Mucosa of rectum (tissue), 2 donors: Measurements from ENCODE around the gene NKX2-3.

Experiments
- H3K27ac ChIP-seq, 2 donors: one replicate each; pipeline ENCODE4 v1.7.0; 2013; ENCODE audit warnings: inconsistent platforms in 2 of 2, low read depth in 2 of 2, low read length in 2 of 2
- H3K27me3 ChIP-seq, 2 donors: one replicate each; pipeline ENCODE4 v1.7.0; 2013; ENCODE audit warnings: low read length in 2 of 2; ENCODE audit not compliant: control insufficient read depth in 2 of 2, insufficient read depth in 2 of 2
- H3K36me3 ChIP-seq, 2 donors: one replicate each; pipeline ENCODE4 v1.7.0; 2013; ENCODE audit warnings: low read length in 2 of 2; ENCODE audit not compliant: control insufficient read depth in 2 of 2, insufficient read depth in 2 of 2
- H3K4me1 ChIP-seq, 2 donors: one replicate each; pipeline ENCODE4 v1.7.0; 2013; ENCODE audit warnings: low read length in 2 of 2, mild to moderate bottlenecking in 1 of 2; ENCODE audit not compliant: control insufficient read depth in 2 of 2, insufficient read depth in 2 of 2
- H3K4me3 ChIP-seq, 2 donors: one replicate each; pipeline ENCODE4 v1.7.0; 2013; ENCODE audit warnings: low read length in 2 of 2
- H3K9ac ChIP-seq, 2 donors: one replicate each; pipeline ENCODE4 v1.7.0; 2013; ENCODE audit warnings: low read length in 2 of 2, low read depth in 1 of 2, mild to moderate bottlenecking in 1 of 2
- H3K9me3 ChIP-seq, 2 donors: one replicate each; pipeline ENCODE4 v1.7.0; 2013; ENCODE audit warnings: low read length in 2 of 2; ENCODE audit not compliant: control insufficient read depth in 2 of 2
- donor health status: healthy.
- donor health status: Normal muscosa, but diverticular disease.

The NKX2-3 gene

GRCh38 chr10:99520040-99520846 lies 12.5 kb upstream of the NKX2-3 start:
- Histone ChIP-seq H3K9me3 (no peaks in the 10 kb centered on the region), H3K27me3 (peaks cover 51 to 62% of the 10 kb centered on the region in 2 donors), H3K27ac (peak overlapping the region; percentile 42 to 79), H3K4me1 (peaks cover 14 to 15% of the 10 kb centered on the region in 2 donors), H3K36me3 (no peaks in the 10 kb centered on the region), H3K9ac (peak overlapping the region in 1 of 2 donors; percentile 6), H3K4me3 (peak overlapping the region; percentile 23 to 42)

GRCh38 chr10:99520847-99521764 lies 11.6 kb upstream of the NKX2-3 start:
- peak overlapping the region; percentile 76 to 79 for H3K27ac ChIP-seq
- H3K36me3 ChIP-seq = no peaks in the 10 kb centered on the region
- H3K4me3 ChIP-seq = peak overlapping the region in 1 of 2 donors; percentile 42
- peaks cover 14 to 15% of the 10 kb centered on the region in 2 donors for H3K4me1 ChIP-seq
- H3K9me3 ChIP-seq = no peaks in the 10 kb centered on the region
- H3K27me3 ChIP-seq = peaks cover 51 to 66% of the 10 kb centered on the region in 2 donors
- peak overlapping the region in 1 of 2 donors; percentile 14 for H3K9ac ChIP-seq

GRCh38 chr10:99521765-99522469 lies 10.8 kb upstream of the NKX2-3 start:
- Histone ChIP-seq H3K4me1 (peaks cover 14 to 15% of the 10 kb centered on the region in 2 donors), H3K27me3 (peaks cover 59 to 73% of the 10 kb centered on the region in 2 donors), H3K9ac (no peak overlapping the region), H3K27ac (peak overlapping the region; percentile 76 to 79), H3K36me3 (no peaks in the 10 kb centered on the region), H3K4me3 (no peak overlapping the region), H3K9me3 (no peaks in the 10 kb centered on the region)

- H3K36me3 ChIP-seq = no peaks in the 10 kb centered on the region
- H3K9me3 ChIP-seq = no peaks in the 10 kb centered on the region
- H3K9ac ChIP-seq = peak overlapping the region in 1 of 2 donors; percentile 33
- peak overlapping the region; percentile 45 to 55 for H3K4me3 ChIP-seq
- peaks cover 66 to 81% of the 10 kb centered on the region in 2 donors for H3K27me3 ChIP-seq
- peak overlapping the region; percentile 76 to 79 for H3K27ac ChIP-seq
- peaks cover 14 to 15% of the 10 kb centered on the region in 2 donors for H3K4me1 ChIP-seq
These were observed 10.1 kb upstream of the NKX2-3 start for GRCh38 chr10:99522470-99523250.

- Histone ChIP-seq H3K9ac (peak overlapping the region in 1 of 2 donors; percentile 33), H3K9me3 (no peaks in the 10 kb centered on the region), H3K27ac (peak overlapping the region; percentile 76 to 79), H3K4me1 (peaks cover 14 to 15% of the 10 kb centered on the region in 2 donors), H3K36me3 (no peaks in the 10 kb centered on the region), H3K4me3 (peak overlapping the region; percentile 45 to 55), H3K27me3 (peaks cover 72 to 87% of the 10 kb centered on the region in 2 donors)
These were observed 9.4 kb upstream of the NKX2-3 start for GRCh38 chr10:99523251-99523773.

GRCh38 chr10:99524050-99524666 lies 8.6 kb upstream of the NKX2-3 start:
- H3K9ac ChIP-seq = no peak overlapping the region
- H3K27ac ChIP-seq = peak overlapping the region; percentile 76 to 79
- H3K27me3 ChIP-seq = peaks cover 72 to 91% of the 10 kb centered on the region in 2 donors
- H3K4me3 ChIP-seq = peak overlapping the region; percentile 45 to 55
- H3K9me3 ChIP-seq = no peaks in the 10 kb centered on the region
- no peaks in the 10 kb centered on the region for H3K36me3 ChIP-seq
- peaks cover 14 to 15% of the 10 kb centered on the region in 2 donors for H3K4me1 ChIP-seq

GRCh38 chr10:99524736-99525380 lies 7.9 kb upstream of the NKX2-3 start:
- Histone ChIP-seq H3K4me1 (peaks cover 14 to 15% of the 10 kb centered on the region in 2 donors), H3K27ac (peak overlapping the region; percentile 11 to 79), H3K9ac (no peak overlapping the region), H3K9me3 (no peaks in the 10 kb centered on the region), H3K36me3 (no peaks in the 10 kb centered on the region), H3K4me3 (no peak overlapping the region), H3K27me3 (peaks cover 70 to 91% of the 10 kb centered on the region in 2 donors)

GRCh38 chr10:99525897-99526296 lies 6.8 kb upstream of the NKX2-3 start:
- Histone ChIP-seq H3K36me3 (no peaks in the 10 kb centered on the region), H3K27ac (peak overlapping the region; percentile 81 to 82), H3K4me3 (no peak overlapping the region), H3K4me1 (peaks cover 10 to 11% of the 10 kb centered on the region in 2 donors), H3K9me3 (no peaks in the 10 kb centered on the region), H3K27me3 (peaks cover 64 to 92% of the 10 kb centered on the region in 2 donors), H3K9ac (no peak overlapping the region)
